GM19324 (cell line): ENCODE measurements around the gene IL17REL.
"Not testable (repeated sequence)": the region's sequence is repeated elsewhere in the genome, so short reads cannot be mapped to it uniquely, and the experiment has no call there.

Experiments used
- ATAC-seq: cut with Tn5 transposase; IDR thresholded peaks from one replicate; pipeline ENCODE4 v1.9.1; 2021; ENCODE audit warnings: mild to moderate bottlenecking, moderate library complexity; ENCODE audit not compliant: unreplicated experiment, low FRiP score

IL17REL gene

GRCh38 chr22:49949914-49950292 is 62.7 kb downstream of the IL17REL start:
- ATAC-seq: no peak

GRCh38 chr22:49948958-49949913 is 63.3 kb downstream of the IL17REL start:
- no peak for ATAC-seq

- ATAC-seq: no peak
These were observed 64.2 kb downstream of the IL17REL start for GRCh38 chr22:49948116-49948957.

GRCh38 chr22:49947296-49947622 is 65.3 kb downstream of the IL17REL start:
- ATAC-seq: no peak

- ATAC-seq: no peak
These were observed 65.8 kb downstream of the IL17REL start for GRCh38 chr22:49946612-49947295.

- ATAC-seq: not testable (repeated sequence)
These were observed 67.3 kb downstream of the IL17REL start for GRCh38 chr22:49945042-49945794.
